Peyer's patch (tissue), 4 donors: Measurements from ENCODE around the gene RAB8B. TPM values are rescaled to one million over a fixed set of nuclear protein-coding genes. Genes with fewer than 3 reads are reported as not detected.

Source experiments
- DNase-seq, 3 donors: peaks; one replicate each; pipeline ENCODE4 v3.0.0-alpha.2; 2017 to 2019
- H3K27ac ChIP-seq, 4 donors: fragments of 200-600 bp; sonication (generic); one replicate each; pipeline ENCODE4 v1.5.1; 2016 to 2019
- H3K27me3 ChIP-seq, 2 donors: fragments of 200-600 bp; sonication (generic); one replicate each; pipeline ENCODE4 v1.5.1; 2019
- H3K36me3 ChIP-seq, 3 donors: fragments of 200-600 bp; sonication (generic); one replicate each; pipeline ENCODE4 v1.5.1; 2016 to 2019
- H3K4me1 ChIP-seq, 4 donors: fragments of 200-600 bp; sonication (generic); one replicate each; pipeline ENCODE4 v1.5.1; 2016 to 2019
- H3K4me3 ChIP-seq, 4 donors: fragments of 200-600 bp; sonication (generic); 1 replicate in 3 of 4; 2 replicates in 1 of 4; pipeline ENCODE4 v1.5.1; 2016 to 2019; ENCODE audit warnings: mild to moderate bottlenecking in 1 of 4
- H3K9me3 ChIP-seq, 4 donors: fragments of 200-600 bp; sonication (generic); one replicate each; pipeline ENCODE4 v1.5.1; 2016 to 2019; ENCODE audit warnings: mild to moderate bottlenecking in 1 of 4
- POLR2A ChIP-seq, 2 donors: fragments of 450-650 bp; IDR thresholded peaks; one replicate each; pipeline ENCODE4 v1.5.1; 2017; ENCODE audit warnings: antibody characterized with exemption in 2 of 2, mild to moderate bottlenecking in 2 of 2, moderate library complexity in 2 of 2
- total RNA-seq, 4 donors: library from RNA; depleted of rRNA; stranded (reverse); fragments of >200 nt; gene quantifications; one replicate each; pipeline ENCODE4 v1.1.0, GENCODE V29; 2016
- TF ChIP-seq, protein P1 (sequence below), 6 experiments: fragments of 450-650 bp in 4 of 6; fragments of 200-600 bp in 2 of 6; sonication (generic) in 1 of 6; IDR thresholded peaks; one replicate each; pipeline ENCODE4 v1.5.1; 2017 to 2019; ENCODE audit warnings: antibody characterized with exemption in 6 of 6, mild to moderate bottlenecking in 3 of 6, moderate library complexity in 1 of 6

RAB8B gene
- total RNA-seq, 4 donors from 2014 or later, result 11.7 to 35.5 (median 25.3) TPM

DNA sequence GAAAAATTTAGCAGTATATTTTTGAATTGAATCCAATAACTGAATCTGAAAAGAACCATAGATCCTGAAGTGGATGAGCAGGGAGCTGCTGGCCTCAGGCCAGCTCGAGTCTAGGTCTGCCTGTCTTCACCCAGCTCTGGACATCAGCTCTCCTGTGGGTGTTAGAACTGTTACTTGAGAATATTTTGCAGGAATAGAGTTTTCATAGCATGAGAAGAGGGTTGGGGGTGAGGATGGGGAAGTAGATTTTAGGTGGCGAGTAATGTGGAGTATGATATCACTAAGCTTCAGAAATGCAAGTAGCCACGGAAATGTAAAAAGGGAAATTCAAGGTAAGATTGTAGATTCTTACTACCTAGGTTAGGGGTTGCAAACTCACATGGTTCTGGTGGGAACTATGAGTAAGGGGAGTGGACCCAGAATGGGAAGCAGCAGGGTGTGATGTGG is 6.2 kb downstream of the RAB8B start:
- Histone ChIP-seq H3K36me3 (no peaks in the 10 kb centered on the region), H3K9me3 (no peaks in the 10 kb centered on the region), H3K27me3 (no peaks in the 10 kb centered on the region), H3K4me1 (peaks cover 0 to 47% (median 23%) of the 10 kb centered on the region in 4 donors), H3K27ac (peak overlapping the region; percentile 57 to 93 (median 84)), H3K4me3 (no peak overlapping the region)
- DNase-seq, result no peak
- TF ChIP-seq POLR2A (IDR thresholded peaks at IDR 0.05), result no peak
- TF ChIP-seq, protein P1, sequence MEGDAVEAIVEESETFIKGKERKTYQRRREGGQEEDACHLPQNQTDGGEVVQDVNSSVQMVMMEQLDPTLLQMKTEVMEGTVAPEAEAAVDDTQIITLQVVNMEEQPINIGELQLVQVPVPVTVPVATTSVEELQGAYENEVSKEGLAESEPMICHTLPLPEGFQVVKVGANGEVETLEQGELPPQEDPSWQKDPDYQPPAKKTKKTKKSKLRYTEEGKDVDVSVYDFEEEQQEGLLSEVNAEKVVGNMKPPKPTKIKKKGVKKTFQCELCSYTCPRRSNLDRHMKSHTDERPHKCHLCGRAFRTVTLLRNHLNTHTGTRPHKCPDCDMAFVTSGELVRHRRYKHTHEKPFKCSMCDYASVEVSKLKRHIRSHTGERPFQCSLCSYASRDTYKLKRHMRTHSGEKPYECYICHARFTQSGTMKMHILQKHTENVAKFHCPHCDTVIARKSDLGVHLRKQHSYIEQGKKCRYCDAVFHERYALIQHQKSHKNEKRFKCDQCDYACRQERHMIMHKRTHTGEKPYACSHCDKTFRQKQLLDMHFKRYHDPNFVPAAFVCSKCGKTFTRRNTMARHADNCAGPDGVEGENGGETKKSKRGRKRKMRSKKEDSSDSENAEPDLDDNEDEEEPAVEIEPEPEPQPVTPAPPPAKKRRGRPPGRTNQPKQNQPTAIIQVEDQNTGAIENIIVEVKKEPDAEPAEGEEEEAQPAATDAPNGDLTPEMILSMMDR (IDR thresholded peaks at IDR 0.05), result no peak

DNA sequence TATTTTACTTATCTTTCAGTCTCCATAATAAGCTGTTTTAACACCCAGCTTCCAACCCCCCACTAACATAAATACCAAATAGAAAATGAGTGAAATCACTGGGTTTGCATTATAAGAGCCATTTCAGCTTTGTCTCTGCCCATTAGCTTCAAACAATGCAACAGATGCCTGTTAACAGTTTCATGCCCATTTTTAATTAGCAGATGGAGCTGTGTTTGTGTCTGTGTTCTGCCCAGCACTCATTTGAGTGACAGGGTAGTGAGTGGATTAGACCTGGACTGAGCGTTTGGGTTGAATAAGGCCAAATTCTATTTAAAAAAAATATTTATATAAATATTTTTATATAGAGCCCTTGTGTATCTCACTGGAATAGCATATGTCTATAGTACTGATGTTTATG is 7.4 kb downstream of the RAB8B start:
- TF ChIP-seq POLR2A (IDR thresholded peaks at IDR 0.05), result no peak
- TF ChIP-seq, protein P1 (IDR thresholded peaks at IDR 0.05), result no peak
- Histone ChIP-seq H3K4me1 (peaks cover 0 to 47% (median 19%) of the 10 kb centered on the region in 4 donors), H3K36me3 (no peaks in the 10 kb centered on the region), H3K27ac (peak overlapping the region in 1 of 4 donors; percentile 93), H3K9me3 (no peaks in the 10 kb centered on the region), H3K27me3 (no peaks in the 10 kb centered on the region), H3K4me3 (no peak overlapping the region)
- no peak for DNase-seq

DNA sequence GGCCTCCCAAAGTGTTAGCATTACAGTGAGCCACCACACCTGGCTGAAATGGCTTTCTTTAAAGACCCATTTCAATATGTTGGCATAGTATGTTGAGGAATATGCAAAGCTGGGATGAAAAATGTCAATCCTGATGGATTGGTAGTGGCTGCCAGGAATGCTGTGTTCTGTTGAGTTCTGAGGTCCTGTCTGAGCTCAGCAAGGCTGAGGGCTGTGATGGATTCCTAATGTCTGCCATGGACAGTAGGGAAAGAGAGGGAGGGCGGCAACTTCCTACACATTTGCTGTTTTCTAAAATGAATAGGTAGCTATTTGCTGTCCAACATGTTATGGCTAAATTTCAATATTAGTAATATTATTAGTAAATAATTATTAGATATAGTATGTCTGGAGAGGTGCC is 8.2 kb downstream of the RAB8B start:
- Histone ChIP-seq H3K4me3 (no peak overlapping the region), H3K36me3 (no peaks in the 10 kb centered on the region), H3K27ac (peak overlapping the region in 3 of 4 donors; percentile 5 to 8 (median 8)), H3K4me1 (peaks cover 0 to 46% (median 17%) of the 10 kb centered on the region in 4 donors), H3K27me3 (no peaks in the 10 kb centered on the region), H3K9me3 (no peaks in the 10 kb centered on the region)
- DNase-seq, result no peak
- TF ChIP-seq, protein P1 (IDR thresholded peaks at IDR 0.05), result no peak
- no peak for TF ChIP-seq POLR2A (IDR thresholded peaks at IDR 0.05)

DNA sequence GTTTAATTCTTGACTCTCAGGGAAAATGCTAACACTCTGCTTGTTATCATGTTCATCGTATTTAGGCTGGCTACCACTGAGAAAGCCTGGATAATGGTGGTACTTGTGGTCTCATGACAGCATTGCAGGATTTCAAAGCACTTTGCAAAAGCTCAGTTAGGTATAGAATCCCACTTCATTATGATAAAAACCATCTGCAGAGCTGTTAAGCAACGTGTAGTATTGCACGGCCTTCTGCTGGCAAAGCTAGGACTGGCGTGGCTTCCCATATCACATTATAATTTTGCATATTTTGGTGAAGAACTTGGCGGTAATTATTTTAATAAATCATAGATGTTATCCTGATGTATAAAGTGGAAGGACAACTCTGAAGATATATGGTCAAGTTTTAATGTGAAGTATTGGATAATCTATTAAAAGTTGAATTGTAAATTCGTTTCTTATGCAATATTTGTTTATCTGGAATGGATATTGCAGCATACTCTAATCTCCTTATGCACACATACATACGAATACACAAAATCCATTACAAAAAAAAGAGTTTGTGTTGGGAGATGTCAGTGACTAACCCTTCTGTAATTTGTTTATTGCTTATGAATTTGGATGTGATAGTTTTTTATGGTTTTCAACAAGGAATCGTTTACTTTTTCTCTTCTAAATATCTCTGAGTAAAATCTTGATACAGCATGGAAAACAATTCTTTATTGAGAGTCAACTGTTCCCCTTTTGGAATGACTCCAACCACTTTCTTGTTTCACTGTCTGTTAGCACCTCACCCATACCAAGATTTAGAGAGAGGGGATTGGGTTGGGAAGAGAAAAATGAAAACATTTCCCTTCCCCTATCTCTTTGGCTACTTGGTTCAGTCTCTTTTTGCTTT is 9.2 kb downstream of the RAB8B start:
- peaks cover 0 to 41% (median 14%) of the 10 kb centered on the region in 4 donors for H3K4me1 ChIP-seq
- no peaks in the 10 kb centered on the region for H3K27me3 ChIP-seq
- H3K27ac ChIP-seq, result peak overlapping the region in 2 of 4 donors; percentile 8 to 44
- DNase-seq, result no peak
- TF ChIP-seq, protein P1 (IDR thresholded peaks at IDR 0.05), result no peak
- H3K4me3 ChIP-seq, result no peak overlapping the region
- no peaks in the 10 kb centered on the region for H3K9me3 ChIP-seq
- no peaks in the 10 kb centered on the region for H3K36me3 ChIP-seq

DNA sequence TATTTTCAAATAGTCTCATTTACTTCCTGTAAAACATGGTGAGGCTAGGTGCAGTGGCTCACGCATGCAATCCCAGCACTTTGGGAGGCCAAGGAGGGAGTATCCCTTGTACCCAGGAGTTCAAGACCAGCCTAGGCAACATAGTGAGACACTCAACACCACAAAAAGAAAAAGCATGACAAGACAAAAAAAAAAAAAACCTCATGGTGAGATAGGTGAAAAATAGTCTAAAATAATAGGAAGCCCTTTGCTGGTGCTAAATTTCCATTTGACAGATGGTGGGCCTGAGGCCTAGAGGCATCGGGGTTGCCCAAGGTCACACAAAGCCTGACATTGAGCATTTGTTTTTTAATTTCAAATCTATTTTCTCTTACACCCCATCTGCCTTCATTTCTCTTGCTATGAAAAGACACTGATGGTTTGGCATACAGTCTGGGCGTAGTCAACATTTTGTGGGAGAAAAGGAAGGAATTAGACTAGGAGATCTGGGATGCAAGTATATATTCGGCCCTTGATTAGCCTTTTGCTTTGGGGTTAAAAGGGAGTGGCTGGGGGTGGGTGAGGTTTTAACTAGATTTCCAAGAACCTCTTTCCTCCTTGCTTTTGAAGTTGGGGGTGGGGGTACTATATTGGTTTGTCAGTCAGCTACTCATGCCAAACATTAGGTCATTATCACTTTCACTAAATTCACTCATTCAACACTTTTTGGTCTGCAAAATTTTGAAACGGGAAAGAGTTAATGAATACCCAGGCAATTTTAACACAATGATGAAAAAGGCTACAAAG is 11.3 kb downstream of the RAB8B start:
- peaks cover 0 to 22% (median 6%) of the 10 kb centered on the region in 4 donors for H3K4me1 ChIP-seq
- TF ChIP-seq, protein P1 (IDR thresholded peaks at IDR 0.05), result no peak
- no peak for TF ChIP-seq POLR2A (IDR thresholded peaks at IDR 0.05)
- H3K4me3 ChIP-seq, result no peak overlapping the region
- no peaks in the 10 kb centered on the region for H3K27me3 ChIP-seq
- no peak for DNase-seq
- H3K27ac ChIP-seq, result no peak overlapping the region
- no peaks in the 10 kb centered on the region for H3K36me3 ChIP-seq
- no peaks in the 10 kb centered on the region for H3K9me3 ChIP-seq
